SK-N-MC (cell line): ENCODE data around the gene PHB1.

ENCODE experiments used
- EZH2 ChIP-seq: fragments of 200-600 bp; sonication (generic); IDR thresholded peaks from one replicate; pipeline ENCODE4 v1.6.1; 2017; ENCODE audit warnings: antibody characterized with exemption
- POLR2AphosphoS5 ChIP-seq: IDR thresholded peaks from 2 replicates; pipeline ENCODE4 v1.6.1; 2012; ENCODE audit warnings: mild to moderate bottlenecking, low read depth, low read length, borderline replicate concordance

DNA sequence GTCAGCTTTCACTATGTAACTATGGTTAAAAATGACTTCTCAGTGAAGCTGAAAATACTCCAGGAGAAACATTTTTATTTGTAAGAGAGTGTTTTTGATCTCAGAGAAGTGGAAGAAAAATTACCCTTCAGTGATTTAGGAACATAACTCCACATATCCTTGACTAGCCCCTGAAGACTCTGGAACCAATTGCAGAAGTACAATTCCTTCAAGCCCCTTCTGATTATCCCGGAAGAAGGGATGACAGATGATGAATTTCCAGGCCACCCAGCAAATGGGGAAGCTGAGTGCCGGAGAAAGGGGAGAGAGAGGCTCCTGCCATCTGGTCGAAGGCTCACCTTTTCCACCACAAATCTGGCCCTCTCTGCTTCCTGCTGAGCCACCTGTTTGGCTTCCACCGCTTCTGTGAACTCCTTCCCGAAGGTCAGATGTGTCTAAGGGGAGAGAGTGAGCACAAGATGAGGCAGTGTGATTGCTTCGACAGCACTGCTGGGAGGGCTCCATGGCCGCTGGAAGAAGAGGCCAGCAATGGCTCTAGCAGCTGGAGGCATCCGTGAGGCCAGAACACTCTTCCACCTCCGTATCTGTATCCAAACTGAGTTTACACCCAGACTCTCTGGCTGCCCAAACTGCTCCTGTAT lies 8.1 kb downstream of the PHB1 start:
- no peak for TF ChIP-seq EZH2
- no peak for TF ChIP-seq POLR2AphosphoS5
